Fibroblast of lung (primary cell): Measurements from ENCODE around the gene TROAP. TPM values are rescaled to one million over a fixed set of nuclear protein-coding genes. Genes with fewer than 3 reads are reported as not detected.
"Not testable (repeated sequence)": the region's sequence is repeated elsewhere in the genome, so short reads cannot be mapped to it uniquely, and the experiment has no call there.

Experiments
- DNase-seq, 2 donors: peaks; one replicate each; pipeline versions ENCODE4 v3.0.0 to v3.0.0-alpha.2; 2010; ENCODE audit warnings: low read depth in 2 of 2
- H2AFZ ChIP-seq: 2 replicates; pipeline ENCODE4 v1.5.1; 2012; ENCODE audit warnings: low read length, control low read depth, inconsistent platforms
- H3K27ac ChIP-seq: 2 replicates; pipeline ENCODE4 v1.5.1; 2011; ENCODE audit warnings: low read length, control low read depth; ENCODE audit not compliant: insufficient read depth
- H3K27me3 ChIP-seq: 2 replicates; pipeline ENCODE4 v1.5.1; 2011; ENCODE audit warnings: mild to moderate bottlenecking, low read length; ENCODE audit not compliant: control insufficient read depth, insufficient read depth
- H3K36me3 ChIP-seq: 2 replicates; pipeline ENCODE4 v1.5.1; 2011; ENCODE audit warnings: low read length; ENCODE audit not compliant: control insufficient read depth, insufficient read depth
- H3K4me1 ChIP-seq: 2 replicates; pipeline ENCODE4 v1.5.1; 2011; ENCODE audit warnings: low read length; ENCODE audit not compliant: control insufficient read depth, insufficient read depth; ENCODE audit errors: extremely low read depth
- H3K4me2 ChIP-seq: 2 replicates; pipeline ENCODE4 v1.5.1; 2011; ENCODE audit warnings: low read length, control low read depth; ENCODE audit not compliant: insufficient read depth; ENCODE audit errors: extremely low read depth
- H3K4me3 ChIP-seq, 4 experiments: fragments of 200-600 bp in 1 of 4; sonication (generic) in 1 of 4; replicated peaks in 1 of 4; 2 replicates each; pipeline ENCODE4 v1.5.1; 2011 to 2016; ENCODE audit warnings: low read length in 4 of 4, low read depth in 3 of 4, mild to moderate bottlenecking in 3 of 4, control low read depth in 2 of 4, inconsistent platforms in 1 of 4, mixed read lengths in 1 of 4; ENCODE audit not compliant: insufficient read depth in 1 of 4; ENCODE audit errors: control extremely low read depth in 1 of 4
- H3K79me2 ChIP-seq: 2 replicates; pipeline ENCODE4 v1.5.1; 2012; ENCODE audit warnings: mild to moderate bottlenecking, low read length, inconsistent platforms; ENCODE audit not compliant: control insufficient read depth, insufficient read depth
- H3K9ac ChIP-seq: 2 replicates; pipeline ENCODE4 v1.5.1; 2011; ENCODE audit warnings: mild to moderate bottlenecking, low read length, control low read depth; ENCODE audit not compliant: insufficient read depth
- H3K9me3 ChIP-seq: 2 replicates; pipeline ENCODE4 v1.5.1; 2012; ENCODE audit warnings: low read depth, low read length; ENCODE audit not compliant: control insufficient read depth, insufficient read depth
- H4K20me1 ChIP-seq: 2 replicates; pipeline ENCODE4 v1.5.1; 2011; ENCODE audit warnings: low read length; ENCODE audit not compliant: control insufficient read depth, insufficient read depth; ENCODE audit errors: extremely low read depth
- EZH2 ChIP-seq: IDR thresholded peaks from 2 replicates; pipeline ENCODE4 v1.5.1; 2012; ENCODE audit warnings: low read length, control low read depth, mild to moderate bottlenecking; ENCODE audit errors: missing control alignments
- polyA plus RNA-seq, 2 donors: library from polyadenylated mRNA; depleted of rRNA in 1 of 2; stranded (reverse) in 1 of 2; unstranded in 1 of 2; fragments of >200 nt; gene quantifications; 2 replicates each; pipeline ENCODE4 v1.2.1, GENCODE V29; 2011 to 2012; ENCODE audit warnings: missing spikeins in 1 of 2
- total RNA-seq: library from RNA; depleted of rRNA; stranded (reverse); fragments of >200 nt; gene quantifications from 2 replicates; pipeline ENCODE4 v1.2.1, GENCODE V29; 2014
- TF ChIP-seq, protein P1 (sequence below), 2 donors: IDR thresholded peaks in 1 of 2; conservative IDR thresholded peaks in 1 of 2; 1 replicate in 1 of 2; 2 replicates in 1 of 2; pipeline ENCODE4 v1.5.1; 2011 to 2012; ENCODE audit warnings: low read length in 2 of 2, control low read depth in 1 of 2, inconsistent platforms in 1 of 2, low read depth in 1 of 2, mild to moderate bottlenecking in 1 of 2

TROAP gene
- total and polyA plus RNA-seq, 2 donors (not counting 1 experiment from before 2014, with no cell fraction given), result 4.8 to 6.3 TPM

DNA sequence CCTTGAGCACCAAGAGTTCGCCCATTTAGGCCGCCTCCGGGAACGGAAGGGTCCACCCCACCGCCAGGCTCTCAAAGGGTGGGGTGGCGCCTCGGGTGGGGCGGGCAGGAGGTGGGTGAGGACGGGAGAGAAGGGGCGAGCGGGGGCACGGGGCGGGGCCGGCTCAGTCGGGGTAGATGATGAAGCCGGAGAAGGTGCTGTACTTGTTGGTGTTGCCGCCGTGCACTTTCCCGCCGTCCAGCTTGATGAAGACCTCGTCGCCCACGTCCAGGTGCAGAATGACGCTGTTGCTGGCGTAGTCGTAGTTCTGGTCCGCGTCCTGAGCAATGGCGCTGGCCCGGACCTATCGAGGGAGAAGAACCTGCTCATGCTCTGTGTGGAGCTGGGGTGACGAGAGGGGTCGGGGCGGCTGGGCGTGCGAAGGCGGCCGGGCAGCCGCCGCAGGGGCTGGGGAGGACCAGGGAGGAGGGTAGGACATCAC is 9.9 kb downstream of the TROAP start:
- Histone ChIP-seq H3K4me3 (peak overlapping the region in 1 of 4 experiments; percentile 34), H3K4me1 (no peaks in the 10 kb centered on the region), H3K36me3 (peaks cover 5% of the 10 kb centered on the region), H3K9me3 (no peaks in the 10 kb centered on the region), H3K79me2 (no peaks in the 10 kb centered on the region), H3K9ac (no peak overlapping the region), H4K20me1 (no peaks in the 10 kb centered on the region), H3K4me2 (no peak overlapping the region), H3K27ac (no peak overlapping the region), H2AFZ (peak overlapping the region; percentile 57), H3K27me3 (peaks cover 19% of the 10 kb centered on the region)
- TF ChIP-seq, protein P1, sequence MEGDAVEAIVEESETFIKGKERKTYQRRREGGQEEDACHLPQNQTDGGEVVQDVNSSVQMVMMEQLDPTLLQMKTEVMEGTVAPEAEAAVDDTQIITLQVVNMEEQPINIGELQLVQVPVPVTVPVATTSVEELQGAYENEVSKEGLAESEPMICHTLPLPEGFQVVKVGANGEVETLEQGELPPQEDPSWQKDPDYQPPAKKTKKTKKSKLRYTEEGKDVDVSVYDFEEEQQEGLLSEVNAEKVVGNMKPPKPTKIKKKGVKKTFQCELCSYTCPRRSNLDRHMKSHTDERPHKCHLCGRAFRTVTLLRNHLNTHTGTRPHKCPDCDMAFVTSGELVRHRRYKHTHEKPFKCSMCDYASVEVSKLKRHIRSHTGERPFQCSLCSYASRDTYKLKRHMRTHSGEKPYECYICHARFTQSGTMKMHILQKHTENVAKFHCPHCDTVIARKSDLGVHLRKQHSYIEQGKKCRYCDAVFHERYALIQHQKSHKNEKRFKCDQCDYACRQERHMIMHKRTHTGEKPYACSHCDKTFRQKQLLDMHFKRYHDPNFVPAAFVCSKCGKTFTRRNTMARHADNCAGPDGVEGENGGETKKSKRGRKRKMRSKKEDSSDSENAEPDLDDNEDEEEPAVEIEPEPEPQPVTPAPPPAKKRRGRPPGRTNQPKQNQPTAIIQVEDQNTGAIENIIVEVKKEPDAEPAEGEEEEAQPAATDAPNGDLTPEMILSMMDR (conservative IDR thresholded peaks at IDR 0.05 in 1 of 2, IDR thresholded peaks at IDR 0.05 in 1 of 2; ENCODE audit: low read depth in 1 of 2, low read length in 2 of 2), result no peak
- no peak for TF ChIP-seq EZH2
- DNase-seq, result no peak

DNA sequence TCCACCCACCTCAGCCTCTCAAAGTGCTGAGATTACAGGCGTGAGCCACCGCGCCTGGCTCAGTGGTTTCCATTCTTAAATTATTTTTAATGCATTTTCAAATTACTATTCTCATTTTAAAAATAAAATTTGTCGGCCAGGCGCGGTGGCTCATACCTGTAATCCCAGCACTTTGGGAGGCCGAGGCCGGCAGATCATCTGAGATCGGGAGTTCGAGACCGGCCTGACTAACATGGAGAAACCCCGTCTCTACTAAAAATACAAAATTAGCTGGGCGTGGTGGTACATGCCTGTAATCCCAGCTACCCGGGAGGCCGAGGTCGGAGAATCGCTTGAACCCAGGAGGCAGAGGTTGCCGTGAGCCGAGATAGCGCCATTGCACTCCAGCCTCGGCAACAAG is 10.7 kb downstream of the TROAP start:
- peaks cover 25% of the 10 kb centered on the region for H3K27me3 ChIP-seq
- not testable (repeated sequence) for H3K27ac ChIP-seq, H3K4me1 ChIP-seq, H3K9ac ChIP-seq, DNase-seq, H3K36me3 ChIP-seq, H3K4me3 ChIP-seq, H3K9me3 ChIP-seq, H3K4me2 ChIP-seq, H2AFZ ChIP-seq, H4K20me1 ChIP-seq, H3K79me2 ChIP-seq

- Histone ChIP-seq H3K79me2 (no peaks in the 10 kb centered on the region), H3K4me2 (no peak overlapping the region), H4K20me1 (no peaks in the 10 kb centered on the region), H3K36me3 (peaks cover 4% of the 10 kb centered on the region), H3K27ac (no peak overlapping the region), H2AFZ (no peak overlapping the region), H3K4me1 (no peaks in the 10 kb centered on the region), H3K27me3 (peaks cover 29% of the 10 kb centered on the region), H3K9ac (no peak overlapping the region), H3K9me3 (no peaks in the 10 kb centered on the region), H3K4me3 (no peak overlapping the region)
- DNase-seq, result no peak
- TF ChIP-seq EZH2, result no peak
- TF ChIP-seq, protein P1 (conservative IDR thresholded peaks at IDR 0.05 in 1 of 2, IDR thresholded peaks at IDR 0.05 in 1 of 2; ENCODE audit: low read depth in 1 of 2, low read length in 2 of 2), result no peak
Observed at GRCh38 chr12:49334226-49334625, 11.2 kb downstream of the TROAP start.
